GM18873 (cell line): ENCODE results near the gene PSG6.
"Not testable (repeated sequence)": the region's sequence is repeated elsewhere in the genome, so short reads cannot be mapped to it uniquely, and the experiment has no call there.

ENCODE experiments used
- ATAC-seq: cut with Tn5 transposase; IDR thresholded peaks from one replicate; pipeline ENCODE4 v1.9.1; 2021; ENCODE audit warnings: mild to moderate bottlenecking, moderate library complexity, moderate number of reproducible peaks; ENCODE audit not compliant: unreplicated experiment, low FRiP score

PSG6 gene

DNA sequence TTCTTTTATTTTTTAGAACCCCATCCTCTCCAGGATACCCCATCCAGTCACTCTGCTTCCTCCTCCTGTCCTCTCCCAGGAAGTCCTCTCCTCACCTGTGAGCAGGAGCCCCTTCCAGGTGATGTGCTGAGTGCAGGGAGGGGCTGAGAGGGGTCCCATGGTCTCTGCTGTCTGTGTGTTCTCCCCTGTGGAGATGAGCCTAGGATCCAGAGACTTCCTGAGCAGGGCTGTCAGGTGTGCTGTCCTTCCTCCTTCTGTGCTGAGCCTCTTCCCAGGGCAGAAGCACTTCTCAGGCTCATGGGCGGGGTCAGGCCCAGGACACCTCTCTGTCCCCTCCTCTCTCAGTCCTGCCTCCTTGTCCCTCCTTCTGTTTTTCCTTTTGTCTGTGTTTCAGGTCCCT is at the start of gene PSG6:
Gene PSG6, minus strand, starts transcription at position 261 of the 400 bp plus-strand sequence. Its CDS starts 102 bp downstream, at position 159.
- ATAC-seq, result not testable (repeated sequence)

DNA sequence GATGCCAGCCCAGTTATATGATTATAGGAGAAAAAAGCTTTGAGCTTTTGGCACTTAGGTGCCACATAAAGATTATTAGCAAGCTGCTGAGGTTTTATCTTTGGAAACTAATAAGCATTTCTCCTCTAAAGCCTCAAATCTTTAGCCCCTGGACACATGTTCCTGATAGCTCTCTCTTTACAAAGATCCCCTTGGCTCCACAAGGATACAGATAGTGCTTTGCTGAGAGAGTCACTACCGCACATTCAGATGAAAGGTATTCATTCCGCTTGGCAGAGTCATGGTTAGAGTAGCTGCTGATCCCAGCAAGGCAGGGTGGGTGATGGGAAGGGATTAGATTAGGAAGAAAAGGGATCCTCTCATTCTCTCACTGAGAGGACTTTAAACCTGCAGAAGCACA is 47.5 kb upstream of the PSG6 start:
- no peak for ATAC-seq

DNA sequence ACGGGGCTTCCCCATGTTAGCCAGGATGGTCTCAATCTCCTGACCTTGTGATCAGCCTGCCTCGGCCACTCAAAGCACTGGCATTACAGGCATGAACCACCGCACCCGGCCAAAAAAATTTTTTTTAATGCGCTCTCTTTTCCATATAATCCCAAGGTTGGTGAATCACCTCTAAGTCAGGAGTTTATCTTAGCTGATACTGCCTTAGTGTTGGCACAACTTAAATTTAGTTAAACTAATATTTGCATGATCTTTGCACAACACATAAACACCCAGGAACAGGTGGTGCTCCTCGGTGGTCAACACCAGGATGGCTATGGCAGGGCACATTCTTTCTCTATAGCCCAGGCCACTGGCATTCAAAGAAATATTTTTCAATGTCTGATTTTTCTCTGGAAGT is 43.4 kb upstream of the PSG6 start:
- ATAC-seq, result no peak

DNA sequence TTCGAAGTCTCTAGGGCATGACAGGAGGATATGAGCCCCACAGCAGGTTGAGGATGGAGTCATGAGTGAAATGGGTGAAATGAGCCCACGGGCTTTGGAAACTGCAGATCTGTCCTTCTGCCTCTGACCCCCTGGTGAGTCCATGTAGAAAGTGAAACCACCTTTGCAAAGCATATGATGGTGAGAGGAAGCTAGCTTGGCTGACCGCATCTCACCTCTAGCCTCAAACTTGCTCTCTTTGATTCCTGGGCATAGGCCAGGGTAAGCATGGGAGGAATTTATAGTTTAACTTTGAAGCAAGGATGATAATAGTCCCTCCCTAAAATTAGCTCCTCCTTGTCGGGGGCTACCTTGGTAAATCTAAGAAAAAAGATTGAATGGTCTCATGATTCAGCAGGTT is 34.4 kb upstream of the PSG6 start:
- ATAC-seq, result not testable (repeated sequence)

DNA sequence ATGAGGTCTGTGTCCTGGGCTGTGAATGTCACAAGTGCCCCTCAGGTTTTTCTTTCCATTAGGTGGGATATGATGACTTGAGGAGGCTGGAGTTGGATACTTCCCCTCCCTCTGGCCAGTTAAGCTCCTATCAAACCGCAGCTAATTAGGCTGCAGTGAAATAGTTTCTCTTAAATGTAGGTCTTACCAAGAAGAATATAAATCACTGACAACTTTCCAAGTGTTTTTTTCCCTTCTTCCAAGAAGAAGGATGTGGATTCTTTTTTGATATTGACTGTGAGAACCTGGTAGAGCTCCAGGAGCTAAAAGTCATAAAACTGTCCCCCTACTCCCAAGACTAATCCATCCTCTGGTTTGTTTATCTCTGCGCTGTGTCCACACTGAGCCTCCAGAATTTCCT is 33.8 kb upstream of the PSG6 start:
- ATAC-seq, result not testable (repeated sequence)

DNA sequence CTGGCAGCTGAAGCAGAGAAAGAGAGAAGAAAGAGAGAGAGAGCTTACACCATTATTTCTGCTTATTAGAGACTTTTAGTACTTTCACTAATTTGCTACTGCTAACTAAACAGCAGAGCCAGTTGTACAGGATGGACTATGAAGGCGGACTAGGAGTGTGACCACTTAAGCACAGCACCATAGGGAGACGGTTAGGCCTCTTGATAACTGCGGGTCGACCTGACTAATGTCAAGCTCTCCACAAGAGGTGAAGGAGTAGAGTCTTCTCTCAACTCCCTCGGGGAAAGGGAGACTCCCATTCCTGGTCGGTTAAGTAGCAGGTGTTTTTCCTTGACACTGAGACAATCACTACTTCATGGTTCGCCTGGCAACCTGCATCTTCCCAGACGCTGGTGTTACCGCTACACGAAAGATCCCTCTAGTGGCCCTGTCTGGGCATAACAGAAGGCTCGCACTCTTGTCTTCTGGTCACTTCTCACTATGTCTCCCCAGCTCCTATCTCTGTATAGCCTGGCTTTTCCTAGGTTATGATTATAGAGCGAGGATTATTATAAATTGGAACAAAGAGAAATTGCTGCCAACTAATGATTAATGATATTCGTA is 24.6 kb upstream of the PSG6 start:
- ATAC-seq, result no peak

DNA sequence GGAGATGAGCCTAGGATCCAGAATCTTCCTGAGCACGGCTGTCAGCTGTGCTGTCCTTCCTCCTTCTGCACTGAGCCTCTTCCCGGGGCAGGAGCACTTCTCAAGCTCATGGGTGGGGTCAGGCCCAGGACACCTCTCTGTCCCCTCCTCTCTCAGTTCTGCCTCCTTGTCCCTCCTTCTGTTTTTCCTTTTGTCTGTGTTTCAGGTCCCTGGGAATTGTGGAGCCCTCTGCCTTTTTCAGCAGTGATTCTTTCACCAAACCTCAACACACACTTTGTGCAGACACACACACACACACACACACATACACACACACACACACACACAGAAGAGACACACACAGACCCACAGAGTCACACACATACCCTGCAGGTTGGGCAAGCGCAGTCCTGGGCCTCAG is 19.4 kb upstream of the PSG6 start, which contains the start of gene PSG7:
Gene PSG7, minus strand, starts transcription at position 101 of the 400 bp plus-strand sequence. CDS start 131 bp downstream, outside the sequence.
- ATAC-seq, result not testable (repeated sequence)

DNA sequence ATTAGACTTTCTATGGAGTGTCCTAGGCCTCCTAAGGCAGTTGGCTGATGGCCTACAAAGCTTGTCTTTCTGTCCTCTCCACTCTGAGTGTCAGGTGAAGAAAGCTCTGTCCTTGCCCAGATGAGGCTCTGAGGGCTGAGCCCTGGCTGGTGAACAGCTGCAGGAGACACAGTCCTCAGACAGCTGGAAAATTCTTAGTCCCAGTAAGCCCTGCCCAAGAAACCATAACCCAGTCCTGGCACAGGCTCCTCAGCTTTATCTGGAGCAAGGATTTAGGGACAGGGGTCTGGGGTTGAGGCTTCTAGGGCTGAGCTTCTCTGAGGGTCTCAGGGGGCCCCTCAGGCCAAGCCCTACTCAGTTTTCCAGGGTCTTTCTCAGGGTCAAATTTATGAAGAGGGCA is 17.0 kb upstream of the PSG6 start:
- ATAC-seq, result not testable (repeated sequence)

DNA sequence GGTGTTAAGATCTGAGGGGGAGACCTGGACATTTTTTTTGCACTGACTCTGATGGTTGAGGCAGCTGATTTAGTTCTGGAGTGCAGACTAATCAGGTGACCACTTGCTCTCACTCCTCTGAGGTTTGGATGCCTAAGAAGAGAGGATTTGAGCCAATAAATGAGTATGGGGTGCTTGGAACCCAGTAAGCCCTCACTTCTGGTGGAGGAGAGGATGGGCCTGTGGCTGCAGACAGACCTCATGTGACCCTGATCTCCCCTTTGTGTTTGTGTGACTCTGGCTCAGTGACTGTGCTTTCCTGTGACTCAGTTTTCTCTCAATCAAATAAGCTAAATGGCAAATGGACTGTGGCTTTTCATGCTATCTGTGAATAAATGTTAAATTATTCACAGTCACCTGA is 16.5 kb upstream of the PSG6 start:
- ATAC-seq, result not testable (repeated sequence)

DNA sequence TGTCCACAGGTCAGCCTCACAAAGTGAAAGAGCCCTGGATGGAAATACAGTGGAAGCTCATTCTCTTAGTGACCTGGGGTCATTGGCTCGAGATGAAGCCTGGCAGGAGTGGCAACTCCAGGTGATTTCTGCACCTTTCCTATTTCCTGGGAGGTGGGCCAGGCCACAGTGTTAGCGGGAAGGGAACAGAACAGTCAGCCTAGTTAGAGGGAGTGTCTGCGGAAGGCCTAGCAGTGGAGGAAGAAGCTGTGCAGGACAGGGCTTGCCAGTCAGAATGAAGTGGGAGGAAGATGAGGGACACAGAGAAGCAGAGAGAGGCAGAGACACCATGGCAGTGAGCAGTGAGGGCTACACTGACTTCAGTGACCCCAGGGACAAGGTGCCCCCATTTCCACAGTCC is 15.7 kb upstream of the PSG6 start:
- not testable (repeated sequence) for ATAC-seq

DNA sequence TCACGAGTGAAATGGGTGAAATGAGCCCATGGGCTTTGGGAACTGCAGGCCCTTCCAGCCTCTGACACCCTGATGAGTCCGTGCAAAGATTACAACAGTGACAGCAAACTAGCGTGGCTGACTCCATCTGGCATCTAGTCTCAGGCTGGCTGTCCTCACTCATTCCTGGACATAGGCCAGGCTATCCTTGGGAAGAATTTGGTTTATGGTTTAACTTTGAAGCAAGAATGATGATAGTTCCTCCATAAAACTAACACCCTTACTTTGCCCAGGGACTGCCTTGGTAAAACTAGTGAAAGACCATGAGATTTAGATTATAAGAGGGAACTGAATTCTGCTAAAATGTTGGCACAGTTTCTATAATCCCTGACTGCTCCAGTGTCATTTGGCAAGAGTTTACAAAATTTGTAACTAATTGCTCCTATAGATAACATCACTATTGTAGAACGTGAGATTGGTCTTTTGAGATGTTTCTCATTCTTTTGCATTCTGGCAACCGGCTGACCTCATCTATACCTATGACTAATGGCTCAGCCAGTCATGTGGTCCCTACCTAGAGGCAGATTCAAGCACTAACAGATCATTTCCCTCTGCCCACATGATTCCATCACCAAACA is 14.9 kb upstream of the PSG6 start:
- ATAC-seq, result not testable (repeated sequence)

DNA sequence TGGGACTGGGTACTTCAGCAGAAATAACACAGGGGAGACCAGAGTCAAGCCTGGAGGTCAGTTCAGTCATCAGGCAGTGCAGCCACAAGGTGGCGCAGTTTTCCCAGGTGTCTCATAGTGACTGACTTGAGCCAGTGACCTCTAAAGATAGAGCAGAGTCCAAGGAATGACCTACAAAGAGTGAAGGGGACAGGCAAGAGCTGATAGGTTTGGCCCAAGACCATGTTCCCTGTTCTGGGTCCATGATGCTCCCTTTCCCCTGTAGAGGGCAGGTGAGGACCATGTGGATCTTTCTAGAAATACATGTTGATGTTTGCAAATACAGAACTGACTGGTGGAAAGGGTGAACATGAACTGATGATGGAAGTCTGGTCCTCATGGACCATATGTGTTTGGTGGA is 12.5 kb upstream of the PSG6 start:
- ATAC-seq, result not testable (repeated sequence)

DNA sequence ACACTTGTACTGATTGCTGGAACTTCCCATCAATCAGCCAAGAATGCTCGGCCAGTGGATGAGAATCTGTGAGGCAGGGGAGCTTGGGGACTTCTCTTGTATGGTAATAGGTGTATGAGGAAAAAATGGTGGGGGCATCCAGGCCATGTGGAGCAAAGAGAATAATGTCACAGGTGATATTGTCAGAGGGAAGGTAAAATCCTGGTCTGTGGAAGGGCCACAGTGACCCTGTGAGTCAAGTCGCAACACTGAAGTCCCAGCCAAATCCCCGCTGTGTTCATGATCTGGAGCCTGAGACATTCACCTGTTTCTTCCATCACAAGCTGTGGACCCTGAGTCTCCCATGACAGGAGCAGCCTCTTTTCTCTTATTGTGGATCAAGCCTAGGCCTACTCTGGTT is 11.2 kb upstream of the PSG6 start:
- no peak for ATAC-seq

DNA sequence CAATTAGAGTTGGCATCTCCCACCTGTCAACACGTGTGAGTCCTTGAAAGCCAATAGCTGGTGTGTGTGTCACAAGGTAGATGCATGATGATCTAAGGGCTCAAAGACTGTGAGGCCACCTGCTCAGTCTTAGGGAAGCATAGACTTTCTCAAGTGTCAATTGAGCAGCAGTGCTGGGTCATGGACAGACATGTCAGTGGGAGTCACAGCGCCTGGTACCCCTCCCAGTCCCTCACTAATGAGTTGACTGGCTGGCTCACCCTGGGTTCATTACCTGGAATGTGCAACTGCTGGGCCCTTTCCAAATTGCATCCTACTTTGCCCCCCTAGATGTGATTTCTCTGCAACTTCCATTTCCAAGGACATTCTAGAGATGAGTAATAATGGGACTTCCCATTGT is 9.1 kb upstream of the PSG6 start:
- no peak for ATAC-seq

DNA sequence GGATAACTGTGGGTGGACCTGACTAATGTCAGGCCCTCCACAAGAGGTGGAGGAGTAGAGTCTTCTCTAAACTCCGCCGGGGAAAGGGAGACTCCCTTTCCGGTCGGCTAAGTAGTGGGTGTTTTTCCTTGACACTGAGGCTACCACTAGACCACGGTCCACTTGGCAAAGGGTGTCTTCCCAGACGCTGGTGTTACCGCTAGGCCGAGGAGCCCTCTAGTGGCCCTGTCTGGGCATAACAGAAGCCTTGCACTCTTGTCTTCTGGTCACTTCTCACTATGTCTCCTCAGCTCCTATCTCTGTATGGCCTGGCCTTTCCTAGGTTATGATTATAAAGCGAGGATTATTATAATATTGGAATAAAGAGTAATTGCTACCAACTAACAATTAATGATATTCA is 5.4 kb upstream of the PSG6 start:
- not testable (repeated sequence) for ATAC-seq

DNA sequence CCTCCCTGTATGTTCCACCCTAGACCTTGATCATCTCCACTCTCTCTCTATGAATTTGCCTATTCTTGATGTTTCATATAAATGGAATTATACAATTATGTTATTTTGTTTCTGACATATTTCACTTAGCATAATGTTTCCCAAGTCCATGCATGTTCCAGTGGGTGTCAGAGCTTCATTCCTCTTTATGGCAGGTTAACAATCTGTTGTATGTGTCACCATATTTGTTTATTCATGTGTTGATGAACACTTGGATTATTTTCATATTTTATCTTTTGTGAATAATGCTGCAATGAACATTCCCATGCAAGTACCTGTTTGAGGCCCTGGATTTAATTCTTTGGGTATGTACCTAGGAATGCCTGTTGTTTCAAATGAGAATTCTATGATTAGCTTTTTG is 3.3 kb upstream of the PSG6 start:
- ATAC-seq, result not testable (repeated sequence)

DNA sequence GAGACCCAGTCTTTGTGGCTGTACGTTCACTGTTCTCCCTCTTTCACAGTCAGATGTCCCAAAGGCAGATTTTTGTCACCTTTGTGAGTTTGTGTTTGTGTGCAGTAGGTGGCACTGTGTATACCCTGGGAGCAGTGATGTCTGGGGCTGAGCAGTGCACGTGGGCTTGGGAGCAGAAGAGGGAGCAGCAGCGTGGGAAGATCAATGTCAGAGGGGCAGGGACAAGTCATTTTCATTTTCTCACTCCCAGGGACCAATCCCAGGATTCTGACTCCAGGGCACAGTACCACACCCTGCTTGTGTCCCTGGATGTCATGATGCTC is 2.0 kb upstream of the PSG6 start:
- no peak for ATAC-seq

DNA sequence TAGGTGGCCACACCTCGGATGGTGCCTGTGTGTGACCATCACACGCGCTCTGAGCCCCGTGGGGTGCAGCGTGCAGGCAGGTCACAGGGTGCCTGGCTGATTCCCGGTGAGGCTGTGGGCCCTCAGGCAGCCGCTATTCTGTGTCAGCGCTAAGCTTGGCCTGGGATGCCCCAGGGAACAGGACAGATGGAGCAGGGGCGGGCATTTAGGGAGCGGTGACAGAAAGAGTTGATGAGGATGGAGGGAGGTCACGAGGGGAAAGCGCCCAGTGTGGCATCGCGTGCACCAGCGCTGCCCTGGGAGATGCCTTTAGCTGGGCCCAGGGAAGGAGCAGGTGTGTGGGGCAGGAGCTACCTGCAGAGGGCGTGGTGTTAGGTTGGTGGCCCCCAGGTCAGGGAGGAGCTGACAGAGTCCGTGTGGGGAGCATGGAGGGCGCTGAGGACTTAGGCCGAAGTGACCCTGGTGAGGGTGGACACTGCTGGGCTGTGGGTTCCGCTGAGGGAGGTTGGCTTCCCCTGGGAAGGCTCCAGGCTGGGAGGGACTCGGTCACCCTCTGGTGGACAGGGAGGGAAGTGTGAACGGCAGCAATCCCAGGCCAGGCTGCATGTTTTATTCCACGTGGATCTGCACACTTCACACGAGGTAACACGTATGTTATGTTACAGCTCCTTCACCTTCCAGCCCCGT is 1.5 kb upstream of the PSG6 start:
- ATAC-seq, result not testable (repeated sequence)

DNA sequence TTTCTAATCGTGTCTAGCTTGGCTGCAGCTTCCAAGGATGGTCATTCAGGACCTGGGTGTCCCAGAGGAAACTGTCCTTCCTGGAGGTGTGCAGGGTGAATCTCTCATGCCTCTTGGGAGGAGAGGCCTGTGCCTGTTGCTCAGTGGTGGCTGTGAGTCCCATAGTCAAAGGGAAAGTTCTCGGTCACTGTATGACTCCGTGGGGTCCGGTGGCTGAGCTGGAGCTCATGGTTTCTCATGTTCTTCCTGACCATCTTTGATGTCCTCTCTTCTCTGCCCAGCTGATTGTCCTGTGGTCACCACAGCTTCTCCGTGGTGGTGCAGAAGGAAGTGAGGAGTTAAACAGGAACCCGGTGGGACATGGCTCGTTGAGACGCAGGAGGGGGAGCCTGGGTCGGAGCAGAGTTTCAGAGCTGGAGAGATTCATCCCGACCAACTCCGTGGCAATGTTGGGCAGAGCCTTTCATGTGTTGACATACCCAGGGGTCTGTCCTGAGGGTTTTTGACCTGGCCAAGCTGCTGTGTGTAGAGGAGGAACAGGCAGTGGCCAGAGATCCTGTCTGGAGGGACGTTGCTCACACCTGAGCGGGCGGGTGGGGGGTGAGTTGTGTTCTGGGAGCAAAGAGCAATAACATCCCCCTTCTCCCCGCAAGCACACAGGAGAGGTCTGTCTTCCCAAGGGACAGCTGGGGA is 829 bp upstream of the PSG6 start:
- ATAC-seq, result not testable (repeated sequence)

DNA sequence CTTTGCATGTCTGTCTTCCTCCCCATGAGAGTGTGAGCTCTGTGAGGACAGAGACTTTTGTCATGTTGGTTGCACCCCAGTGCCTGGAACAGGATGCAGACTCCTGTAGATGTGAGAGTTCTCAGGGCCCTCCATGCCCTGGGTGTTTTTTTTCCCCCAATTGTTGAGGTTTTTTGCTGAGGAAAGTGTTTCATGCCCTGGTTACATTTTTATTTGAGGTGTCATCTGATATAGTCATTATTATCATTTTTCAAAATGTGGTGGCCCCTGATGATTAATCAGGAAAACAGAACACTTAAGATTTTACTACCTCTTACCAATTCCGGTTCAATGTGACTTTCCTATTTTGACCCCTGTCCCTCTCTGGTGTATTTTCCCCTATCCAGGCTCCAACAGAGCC is 763 bp downstream of the PSG6 start:
- ATAC-seq, result not testable (repeated sequence)

DNA sequence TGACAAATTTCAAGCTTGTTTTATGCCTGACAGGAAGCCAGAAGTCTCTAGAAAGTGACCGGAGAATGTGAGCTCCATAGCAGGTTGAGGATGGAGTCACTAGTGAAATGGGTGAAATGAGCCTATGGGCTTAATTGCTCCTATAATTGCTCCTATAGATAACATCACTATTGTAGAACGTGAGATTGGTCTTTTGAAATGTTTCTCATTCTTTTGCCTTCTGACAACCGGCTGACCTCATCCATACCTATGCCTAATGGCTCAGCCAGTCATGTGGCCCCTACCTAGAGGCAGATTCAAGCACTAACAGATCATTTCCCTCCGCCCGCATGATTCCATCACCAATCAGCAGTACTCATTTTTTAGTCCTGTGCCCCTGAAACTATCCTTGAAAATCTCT is 4.2 kb downstream of the PSG6 start:
- ATAC-seq, result not testable (repeated sequence)
